Loucy (cell line): ENCODE measurements around the gene CLCNKB.
"Not testable (repeated sequence)": the region's sequence is repeated elsewhere in the genome, so short reads cannot be mapped to it uniquely, and the experiment has no call there.

Experiments
- H2AFZ ChIP-seq: fragments of 200-600 bp; sonication (generic); 2 replicates; pipeline ENCODE4 v1.6.0; 2016; ENCODE audit warnings: antibody characterized with exemption, mild to moderate bottlenecking, low read length, moderate library complexity
- H3F3A ChIP-seq: fragments of 200-600 bp; 2 replicates; pipeline ENCODE4 v1.6.0; 2016; ENCODE audit warnings: antibody characterized with exemption, low read depth, mild to moderate bottlenecking
- H3K27me3 ChIP-seq: fragments of 200-600 bp; sonication (generic); 2 replicates; pipeline ENCODE4 v1.6.1; 2014; ENCODE audit warnings: low read length, mild to moderate bottlenecking; ENCODE audit not compliant: insufficient read depth, poor library complexity, severe bottlenecking
- H3K36me3 ChIP-seq: fragments of 200-600 bp; sonication (generic); 2 replicates; pipeline ENCODE4 v1.6.1; 2016; ENCODE audit warnings: low read length; ENCODE audit not compliant: insufficient read depth
- H3K4me1 ChIP-seq: fragments of 200-600 bp; sonication (generic); 2 replicates; pipeline ENCODE4 v1.5.1; 2014; ENCODE audit warnings: low read length, mild to moderate bottlenecking; ENCODE audit not compliant: insufficient read depth, poor library complexity, severe bottlenecking
- H3K4me2 ChIP-seq: fragments of 200-600 bp; sonication (generic); 2 replicates; pipeline ENCODE4 v1.6.0; 2014; ENCODE audit warnings: antibody characterized with exemption, low read length, low read depth, mild to moderate bottlenecking; ENCODE audit not compliant: poor library complexity, severe bottlenecking
- H3K4me3 ChIP-seq: fragments of 200-600 bp; sonication (generic); 2 replicates; pipeline ENCODE4 v1.5.1; 2014; ENCODE audit warnings: low read length, mild to moderate bottlenecking, mixed read lengths; ENCODE audit not compliant: poor library complexity, severe bottlenecking
- H3K79me2 ChIP-seq: fragments of 200-600 bp; sonication (generic); 2 replicates; pipeline ENCODE4 v1.6.1; 2014; ENCODE audit warnings: low read length; ENCODE audit not compliant: insufficient read depth
- H3K9ac ChIP-seq: fragments of 200-600 bp; sonication (generic); 2 replicates; pipeline ENCODE4 v1.6.0; 2014; ENCODE audit warnings: mild to moderate bottlenecking, low read depth, low read length, moderate library complexity; ENCODE audit not compliant: poor library complexity, severe bottlenecking
- H3K9me2 ChIP-seq: fragments of 200-600 bp; sonication (generic); replicated peaks from 2 replicates; pipeline ENCODE4 v1.6.1; 2016; ENCODE audit warnings: low read depth, low read length, mixed read lengths
- H3K9me3 ChIP-seq: fragments of 200-600 bp; sonication (generic); 2 replicates; pipeline ENCODE4 v1.6.1; 2014; ENCODE audit warnings: mild to moderate bottlenecking, antibody characterized with exemption, low read length, low read depth; ENCODE audit not compliant: insufficient read depth
- H4K20me1 ChIP-seq: fragments of 200-600 bp; sonication (generic); 2 replicates; pipeline ENCODE4 v1.6.0; 2014; ENCODE audit warnings: antibody characterized with exemption, low read length, mild to moderate bottlenecking; ENCODE audit not compliant: insufficient read depth, poor library complexity, severe bottlenecking
- EZH2phosphoT487 ChIP-seq: fragments of 200-600 bp; IDR thresholded peaks from 2 replicates; pipeline ENCODE4 v1.6.1; 2018; ENCODE audit warnings: antibody characterized with exemption, mild to moderate bottlenecking, moderate library complexity, borderline replicate concordance

Gene CLCNKB

DNA sequence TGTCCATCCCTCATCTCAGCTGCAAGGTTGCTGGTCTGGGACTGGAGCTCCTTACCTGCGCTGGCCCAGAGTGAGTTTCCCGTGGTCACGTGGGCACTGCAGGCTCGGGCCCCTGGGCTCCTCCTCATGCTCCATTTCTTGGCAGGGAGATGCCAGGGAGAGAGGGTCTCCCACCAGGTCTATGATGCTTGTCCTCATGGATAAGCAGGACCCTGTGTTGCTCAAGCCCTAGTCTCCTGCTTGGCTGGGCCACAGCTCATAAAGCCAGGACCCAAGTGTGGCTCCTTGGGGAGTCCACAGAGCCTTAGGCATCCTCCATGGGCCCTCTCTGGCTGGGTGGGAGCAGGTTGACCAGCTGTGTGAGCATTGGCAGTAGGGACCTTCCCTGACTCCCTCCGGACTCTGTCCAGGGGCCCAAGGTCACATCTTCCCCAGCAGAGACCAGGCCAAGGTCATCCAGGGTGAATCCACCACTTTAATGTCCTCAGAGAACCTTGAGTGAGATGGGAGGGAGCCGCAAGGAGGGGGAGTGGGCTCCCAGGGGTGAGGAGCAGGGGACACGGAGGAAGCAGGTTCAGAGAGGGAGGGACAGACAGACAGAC is 13.8 kb downstream of the CLCNKB start:
- not testable (repeated sequence) for H3K9me2 ChIP-seq, H3K4me3 ChIP-seq, H3K4me2 ChIP-seq

DNA sequence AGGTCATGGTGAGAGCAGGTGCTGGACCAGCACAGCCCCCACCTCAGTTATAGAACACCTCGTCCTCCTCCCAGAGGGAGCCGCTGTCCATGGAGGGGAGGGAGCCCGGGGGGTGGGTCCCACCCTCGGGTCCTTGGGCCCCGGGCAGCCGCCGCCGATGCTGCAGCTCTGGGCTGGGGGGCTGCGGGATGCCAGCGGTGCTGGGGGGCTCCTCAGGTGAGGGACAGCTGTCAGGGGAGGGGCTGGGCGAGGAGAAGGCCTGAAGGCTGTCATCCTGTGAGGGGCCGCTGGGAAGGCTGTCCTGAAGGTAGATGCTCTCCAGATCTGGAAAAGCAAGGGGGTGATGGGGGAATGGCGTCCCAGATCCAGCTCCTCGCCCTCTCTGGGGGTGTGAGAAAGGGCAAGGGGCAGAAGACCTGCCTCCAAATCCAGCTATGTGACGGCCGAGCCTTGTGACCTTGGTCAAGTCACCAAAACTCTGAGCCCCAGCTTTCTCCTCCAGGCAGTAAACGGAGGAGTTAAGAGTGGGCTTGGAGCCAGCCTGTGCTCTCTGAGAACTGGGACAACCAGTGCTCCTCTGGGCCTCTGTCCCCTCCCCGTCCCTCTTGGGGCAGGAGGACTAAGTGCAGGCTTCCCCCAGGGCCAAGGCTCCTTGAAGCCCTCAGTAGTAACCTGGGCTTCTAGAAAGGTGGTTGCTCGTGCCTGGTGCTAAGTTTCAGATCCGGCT is 15.0 kb downstream of the CLCNKB start:
- H3K9ac ChIP-seq, H3K4me3 ChIP-seq, H3K9me3 ChIP-seq, H3K9me2 ChIP-seq, H3K36me3 ChIP-seq, H2AFZ ChIP-seq, H3F3A ChIP-seq, H3K79me2 ChIP-seq, H3K4me2 ChIP-seq, H4K20me1 ChIP-seq, H3K27me3 ChIP-seq: not testable (repeated sequence)
- H3K4me1 ChIP-seq, result peaks cover 15% of the 10 kb centered on the region

More for the DNA sequence above, 13.8 kb downstream of the CLCNKB start:
- H3K27me3 ChIP-seq, H3K9me3 ChIP-seq, H2AFZ ChIP-seq, H3K9ac ChIP-seq, H3K79me2 ChIP-seq, H4K20me1 ChIP-seq, H3K36me3 ChIP-seq, H3F3A ChIP-seq: not testable (repeated sequence)
- H3K4me1 ChIP-seq, result peaks cover 15% of the 10 kb centered on the region

DNA sequence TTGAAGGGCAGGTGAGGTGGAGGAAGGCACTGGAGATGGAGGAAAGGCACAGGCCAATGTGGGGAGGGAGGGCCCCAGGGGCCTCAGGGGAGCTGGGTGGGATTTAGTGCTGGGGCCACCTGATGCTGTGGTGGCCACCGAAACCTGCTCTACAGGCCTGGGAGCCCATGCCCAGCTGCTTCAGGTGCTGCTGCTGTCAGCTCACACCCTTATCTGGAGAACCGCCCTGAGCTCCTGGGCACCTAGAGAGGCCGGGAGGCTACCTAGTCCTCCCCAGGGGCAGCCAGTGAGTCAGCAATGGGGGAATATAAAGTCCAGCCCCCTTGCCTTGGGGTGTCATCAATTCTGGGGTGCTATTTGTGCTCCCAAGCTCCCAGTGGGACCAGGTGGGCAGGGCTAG is 17.7 kb downstream of the CLCNKB start:
- H3K4me2 ChIP-seq, result no peak overlapping the region

DNA sequence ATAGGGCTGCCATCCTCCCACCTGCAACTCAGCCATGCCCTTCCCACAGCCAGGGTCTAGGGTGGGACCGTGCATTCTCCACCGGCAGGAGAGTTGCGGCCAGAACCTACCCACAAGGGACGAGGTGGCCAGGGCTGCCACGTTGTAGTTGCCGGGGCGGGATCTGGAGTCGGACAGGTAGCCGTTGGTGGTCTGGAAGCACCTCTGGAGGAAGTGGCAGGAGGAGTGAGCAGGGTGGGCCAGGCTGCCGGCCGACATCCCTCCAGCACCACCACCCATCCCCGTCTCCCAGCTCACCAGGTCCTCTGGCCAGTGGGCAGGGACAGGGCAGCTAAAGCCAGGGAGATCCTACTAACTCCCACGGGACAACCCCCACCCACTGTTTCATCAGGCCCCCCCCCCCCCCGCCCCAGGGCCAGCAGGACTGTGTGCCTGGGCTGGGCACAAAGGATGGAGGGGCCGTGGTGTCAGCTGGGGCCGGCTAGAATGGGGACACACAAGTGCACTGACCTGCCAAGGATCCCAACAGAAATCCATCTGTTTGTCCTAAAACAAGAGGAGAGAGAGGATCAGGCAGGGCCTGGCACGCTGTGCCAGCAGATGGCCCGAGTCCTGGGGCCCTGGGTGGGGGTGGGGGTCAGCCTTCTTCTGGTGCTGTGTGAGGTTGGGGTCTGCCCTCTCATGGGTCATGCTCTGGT is 18.6 kb downstream of the CLCNKB start:
- H3K79me2 ChIP-seq, H3K4me1 ChIP-seq, H2AFZ ChIP-seq, H3F3A ChIP-seq, H3K4me3 ChIP-seq, H3K36me3 ChIP-seq, H3K9me3 ChIP-seq, H3K4me2 ChIP-seq, H4K20me1 ChIP-seq, H3K9ac ChIP-seq, H3K27me3 ChIP-seq, H3K9me2 ChIP-seq: not testable (repeated sequence)

More for the DNA sequence above, 17.7 kb downstream of the CLCNKB start:
- Histone ChIP-seq H3K9me3 (no peaks in the 10 kb centered on the region), H3F3A (no peaks in the 10 kb centered on the region), H2AFZ (no peak overlapping the region), H3K36me3 (no peaks in the 10 kb centered on the region), H3K9ac (no peak overlapping the region), H3K27me3 (no peaks in the 10 kb centered on the region), H3K4me1 (no peaks in the 10 kb centered on the region), H3K79me2 (no peaks in the 10 kb centered on the region), H4K20me1 (no peaks in the 10 kb centered on the region), H3K4me3 (no peak overlapping the region), H3K9me2 (no peaks in the 10 kb centered on the region)
- TF ChIP-seq EZH2phosphoT487, result no peak

DNA sequence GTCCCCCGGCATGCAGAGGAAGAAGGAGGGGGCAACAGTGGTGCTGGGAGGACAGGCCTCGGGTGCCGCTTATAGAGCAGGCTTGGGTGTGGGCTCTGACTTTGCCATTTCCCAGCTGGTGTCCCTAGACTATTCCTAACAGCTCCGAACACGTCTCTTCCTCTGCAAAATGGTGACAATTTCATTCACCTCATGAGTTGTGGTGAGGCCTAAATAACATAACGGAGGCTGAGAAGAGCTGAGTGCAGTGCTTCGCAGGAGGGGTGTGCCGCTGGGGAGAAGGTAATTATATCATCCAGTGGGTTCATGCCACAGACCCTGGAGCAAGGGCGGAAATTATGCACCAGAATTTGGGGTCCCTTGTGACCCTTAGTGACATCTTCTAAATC is 19.1 kb downstream of the CLCNKB start:
- not testable (repeated sequence) for H3K36me3 ChIP-seq, H3K4me2 ChIP-seq, H3K9me3 ChIP-seq, H3K9me2 ChIP-seq, H4K20me1 ChIP-seq, H3K79me2 ChIP-seq, H3K4me1 ChIP-seq, H3K9ac ChIP-seq, H3K27me3 ChIP-seq, H3F3A ChIP-seq, H3K4me3 ChIP-seq, H2AFZ ChIP-seq
